NCI-H82 (cell line): ENCODE data around the gene MRTFB.
"Not testable (repeated sequence)": the region's sequence is repeated elsewhere in the genome, so short reads cannot be mapped to it uniquely, and the experiment has no call there.

Experiments used
- DNase-seq: peaks from one replicate; lab custom pipeline; 2025; lab: John Stamatoyannopoulos, UW

Gene MRTFB, protein sequence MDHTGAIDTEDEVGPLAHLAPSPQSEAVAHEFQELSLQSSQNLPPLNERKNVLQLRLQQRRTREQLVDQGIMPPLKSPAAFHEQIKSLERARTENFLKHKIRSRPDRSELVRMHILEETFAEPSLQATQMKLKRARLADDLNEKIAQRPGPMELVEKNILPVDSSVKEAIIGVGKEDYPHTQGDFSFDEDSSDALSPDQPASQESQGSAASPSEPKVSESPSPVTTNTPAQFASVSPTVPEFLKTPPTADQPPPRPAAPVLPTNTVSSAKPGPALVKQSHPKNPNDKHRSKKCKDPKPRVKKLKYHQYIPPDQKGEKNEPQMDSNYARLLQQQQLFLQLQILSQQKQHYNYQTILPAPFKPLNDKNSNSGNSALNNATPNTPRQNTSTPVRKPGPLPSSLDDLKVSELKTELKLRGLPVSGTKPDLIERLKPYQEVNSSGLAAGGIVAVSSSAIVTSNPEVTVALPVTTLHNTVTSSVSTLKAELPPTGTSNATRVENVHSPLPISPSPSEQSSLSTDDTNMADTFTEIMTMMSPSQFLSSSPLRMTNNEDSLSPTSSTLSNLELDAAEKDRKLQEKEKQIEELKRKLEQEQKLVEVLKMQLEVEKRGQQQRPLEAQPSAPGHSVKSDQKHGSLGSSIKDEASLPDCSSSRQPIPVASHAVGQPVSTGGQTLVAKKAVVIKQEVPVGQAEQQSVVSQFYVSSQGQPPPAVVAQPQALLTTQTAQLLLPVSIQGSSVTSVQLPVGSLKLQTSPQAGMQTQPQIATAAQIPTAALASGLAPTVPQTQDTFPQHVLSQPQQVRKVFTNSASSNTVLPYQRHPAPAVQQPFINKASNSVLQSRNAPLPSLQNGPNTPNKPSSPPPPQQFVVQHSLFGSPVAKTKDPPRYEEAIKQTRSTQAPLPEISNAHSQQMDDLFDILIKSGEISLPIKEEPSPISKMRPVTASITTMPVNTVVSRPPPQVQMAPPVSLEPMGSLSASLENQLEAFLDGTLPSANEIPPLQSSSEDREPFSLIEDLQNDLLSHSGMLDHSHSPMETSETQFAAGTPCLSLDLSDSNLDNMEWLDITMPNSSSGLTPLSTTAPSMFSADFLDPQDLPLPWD

DNA sequence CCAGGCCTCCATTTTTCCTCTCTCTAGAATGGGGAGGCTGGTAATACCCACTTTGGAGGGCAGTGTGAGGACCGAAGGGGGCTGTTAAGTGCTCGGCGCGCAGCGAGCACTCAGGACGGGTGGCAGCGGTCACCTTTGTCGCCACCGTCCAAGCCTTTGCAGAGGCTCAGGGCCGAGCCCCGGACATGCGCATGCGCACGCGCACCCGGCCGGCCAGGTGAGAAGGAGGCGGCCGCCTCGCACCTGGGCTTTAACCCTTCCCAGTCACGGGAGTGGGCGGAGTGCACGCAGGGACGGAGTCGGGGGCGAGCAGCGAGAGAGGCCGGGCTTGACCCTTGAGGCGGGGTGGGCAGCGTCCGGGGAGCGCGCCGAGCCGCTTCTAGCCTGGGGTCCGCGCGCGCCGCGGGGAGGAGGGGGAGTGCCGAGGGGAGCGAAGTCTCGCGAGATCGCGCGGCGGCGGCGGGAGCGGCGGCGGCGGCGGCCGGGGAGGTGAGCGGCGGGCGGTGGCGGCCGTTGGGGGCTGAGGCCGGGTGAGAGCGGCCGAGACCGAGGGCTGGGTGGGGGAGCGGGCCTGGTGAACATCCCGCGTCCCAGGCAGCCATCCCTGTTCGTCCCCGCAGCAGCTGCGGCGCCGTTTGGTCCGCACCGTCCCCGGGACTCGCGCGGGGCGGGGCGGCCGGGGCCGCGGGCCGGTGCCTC, at the start of gene MRTFB:
Gene MRTFB, plus strand, starts transcription at position 443 of the 699 bp plus-strand sequence. CDS start 69,288 bp downstream, outside the sequence.
- peak; percentile 84 for DNase-seq

GRCh38 chr16:14023526-14023925, 47.6 kb upstream of the MRTFB start:
- DNase-seq = not testable (repeated sequence)

GRCh38 chr16:14024283-14024682, 46.8 kb upstream of the MRTFB start:
- no peak for DNase-seq

GRCh38 chr16:14026572-14027285, 44.4 kb upstream of the MRTFB start:
- no peak for DNase-seq

DNA sequence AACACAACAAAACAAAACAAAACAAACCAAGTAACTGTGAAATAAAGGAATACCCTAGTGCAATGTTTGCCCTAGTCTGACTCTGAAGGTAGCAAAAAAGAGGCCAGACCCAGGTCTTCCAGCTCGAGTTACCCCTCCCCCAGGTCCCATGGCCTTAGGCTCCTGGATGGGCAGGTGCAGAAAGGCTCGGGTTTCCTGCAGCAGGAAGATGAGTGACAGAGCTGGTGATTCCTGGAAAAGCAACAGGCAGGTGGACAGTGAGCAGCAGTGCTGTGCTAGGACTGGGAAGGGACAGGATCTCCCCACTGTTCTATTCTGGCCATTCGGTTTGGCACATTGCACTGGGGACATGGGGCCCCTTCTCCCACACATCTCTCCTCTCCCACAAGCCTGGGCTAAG, 42.9 kb upstream of the MRTFB start:
- DNase-seq = no peak

DNA sequence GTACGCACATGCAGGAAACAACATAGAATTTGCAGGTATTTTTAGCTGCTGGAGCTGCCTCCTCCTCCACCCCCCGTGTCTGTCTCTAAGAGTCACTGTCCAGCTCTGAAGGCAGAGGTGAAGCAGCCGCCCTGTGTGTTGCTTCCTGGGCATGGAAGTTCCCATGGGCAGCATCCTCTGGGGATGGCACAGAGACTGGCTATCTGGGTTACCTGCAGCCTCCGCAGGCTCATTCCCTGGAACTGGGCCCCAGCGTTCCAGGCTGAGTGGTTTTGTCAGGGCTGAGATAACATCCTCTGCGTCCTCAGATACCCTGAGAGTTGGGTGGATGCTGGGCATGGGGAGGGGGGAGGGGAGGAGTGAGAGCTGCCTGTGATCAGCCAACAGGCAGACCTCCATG, 41.5 kb upstream of the MRTFB start:
- no peak for DNase-seq

GRCh38 chr16:14035092-14035491, 36.0 kb upstream of the MRTFB start:
- DNase-seq = no peak

- DNase-seq = no peak
Measured at GRCh38 chr16:14036889-14037288, 34.2 kb upstream of the MRTFB start.

- no peak for DNase-seq
Measured at GRCh38 chr16:14037960-14038359, 33.2 kb upstream of the MRTFB start.

DNA sequence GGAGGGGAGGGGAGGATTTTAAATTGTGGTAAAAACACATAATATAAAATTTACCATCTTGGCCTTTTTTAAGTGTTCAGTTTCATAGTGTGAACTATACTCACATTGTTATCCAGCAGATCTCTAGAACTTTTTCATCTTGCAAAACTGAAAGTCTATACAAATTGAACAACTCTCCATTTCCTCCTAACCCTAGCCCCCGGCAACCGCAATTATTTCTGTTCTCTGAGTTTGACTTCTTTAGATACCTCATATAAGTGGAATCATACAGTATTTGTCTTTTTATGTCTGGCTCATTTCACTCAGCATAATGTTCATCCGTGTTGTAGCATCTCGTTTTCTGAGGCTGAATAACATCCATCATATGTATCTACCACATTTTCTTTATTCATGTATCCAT, 30.0 kb upstream of the MRTFB start:
- DNase-seq = no peak

DNA sequence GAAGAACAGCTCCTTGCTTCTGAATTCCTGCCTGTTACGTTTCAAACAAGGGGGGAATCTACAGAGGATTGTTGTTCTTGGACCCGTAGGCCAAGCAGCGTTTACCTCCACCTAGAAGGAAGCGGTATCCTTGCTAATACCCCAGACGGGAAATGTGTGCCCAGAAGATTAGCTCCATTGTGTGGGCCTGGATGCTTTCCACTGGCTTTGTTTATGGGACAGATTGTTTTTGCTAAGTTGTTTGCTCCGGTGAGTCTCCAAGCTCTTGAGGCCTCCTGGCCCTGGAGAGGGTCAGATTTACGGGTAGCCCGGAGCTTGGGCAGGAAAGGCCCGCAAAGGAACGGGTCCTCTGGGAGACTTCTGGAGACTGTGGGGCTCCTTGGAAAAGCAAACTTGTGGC, 28.4 kb upstream of the MRTFB start:
- DNase-seq = peak; percentile 37

DNA sequence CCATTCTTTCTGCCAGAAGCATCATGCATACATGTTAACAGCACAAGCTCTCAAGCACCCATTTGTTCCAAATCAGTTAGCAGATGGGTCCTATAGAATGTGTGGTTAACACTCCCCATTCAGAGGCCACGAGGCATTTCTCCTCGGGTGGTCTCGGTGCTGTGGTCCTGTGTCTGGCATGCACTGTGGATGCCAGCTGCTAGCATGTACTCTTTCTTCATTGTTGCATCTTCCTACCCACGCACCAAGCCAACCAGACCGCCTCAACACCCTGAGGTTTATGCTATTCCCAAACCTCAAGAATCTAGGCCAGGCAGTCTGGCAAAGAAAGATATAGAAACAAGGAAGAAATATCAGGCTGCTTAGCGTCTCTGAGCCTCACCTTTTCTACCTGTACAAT, 27.8 kb upstream of the MRTFB start:
- no peak for DNase-seq

GRCh38 chr16:14043793-14044192, 27.3 kb upstream of the MRTFB start:
- no peak for DNase-seq

- DNase-seq = not testable (repeated sequence)
Measured at GRCh38 chr16:14047121-14047859, 23.8 kb upstream of the MRTFB start.

DNA sequence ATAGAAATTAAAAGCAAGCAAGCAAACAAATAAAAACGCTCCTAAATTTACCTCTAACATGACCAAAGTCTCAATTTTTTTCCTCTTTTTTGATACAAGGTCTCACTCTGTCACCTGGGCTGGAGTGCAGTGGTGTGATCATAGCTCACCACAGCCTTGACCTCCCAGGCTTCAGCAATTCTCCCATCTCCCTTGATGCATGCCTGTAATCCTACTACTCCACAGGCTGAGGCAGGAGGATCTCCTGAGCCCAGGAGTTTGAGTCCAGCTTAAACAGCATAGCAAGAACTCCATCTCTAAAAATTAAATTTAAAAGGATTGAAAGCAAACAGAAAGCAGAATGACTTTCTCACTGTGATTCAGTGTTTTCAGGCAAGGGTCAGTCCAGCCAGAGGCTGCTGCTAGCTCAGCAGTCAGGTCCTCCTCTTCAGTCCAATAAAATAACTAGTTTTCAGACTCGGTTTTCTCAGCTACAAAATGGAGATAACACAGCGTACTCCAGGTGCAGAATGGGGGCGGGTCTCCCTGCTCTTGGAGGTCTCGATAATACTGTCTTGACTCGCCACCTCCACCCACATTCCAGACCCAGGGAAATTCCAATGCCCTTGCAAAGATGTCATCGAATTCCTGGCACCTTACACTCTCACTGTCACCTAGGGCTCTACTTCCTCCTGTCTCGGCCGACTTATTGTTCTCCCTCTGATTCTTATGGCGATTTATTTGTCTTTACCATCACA, 20.7 kb upstream of the MRTFB start:
- DNase-seq = no peak

DNA sequence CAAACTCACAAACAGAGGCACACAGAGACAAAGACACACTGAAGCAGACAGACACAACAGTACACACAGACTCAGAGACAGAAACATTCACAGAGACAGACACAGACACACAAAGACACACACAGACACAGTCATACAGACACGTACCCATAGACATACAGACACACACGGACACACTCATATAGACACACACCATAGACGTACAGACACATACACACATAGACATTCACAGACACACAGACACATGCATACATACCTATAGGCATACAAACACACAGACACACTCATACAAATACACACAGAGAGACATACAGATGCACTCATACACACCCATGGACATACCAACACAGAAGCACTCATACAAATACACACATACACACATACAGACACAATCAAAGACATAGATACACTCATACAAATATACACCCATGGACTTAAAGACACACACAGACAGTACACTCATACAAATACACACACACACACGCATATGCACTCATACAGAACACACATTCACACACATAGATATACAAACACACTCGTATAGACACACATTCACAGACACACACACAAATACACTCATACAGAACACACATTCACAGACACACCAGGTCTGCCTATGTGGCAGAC, 19.9 kb upstream of the MRTFB start:
- no peak for DNase-seq

GRCh38 chr16:14056970-14057369, 14.1 kb upstream of the MRTFB start:
- no peak for DNase-seq

- DNase-seq = no peak
Measured at GRCh38 chr16:14057878-14058382, 13.2 kb upstream of the MRTFB start.

DNA sequence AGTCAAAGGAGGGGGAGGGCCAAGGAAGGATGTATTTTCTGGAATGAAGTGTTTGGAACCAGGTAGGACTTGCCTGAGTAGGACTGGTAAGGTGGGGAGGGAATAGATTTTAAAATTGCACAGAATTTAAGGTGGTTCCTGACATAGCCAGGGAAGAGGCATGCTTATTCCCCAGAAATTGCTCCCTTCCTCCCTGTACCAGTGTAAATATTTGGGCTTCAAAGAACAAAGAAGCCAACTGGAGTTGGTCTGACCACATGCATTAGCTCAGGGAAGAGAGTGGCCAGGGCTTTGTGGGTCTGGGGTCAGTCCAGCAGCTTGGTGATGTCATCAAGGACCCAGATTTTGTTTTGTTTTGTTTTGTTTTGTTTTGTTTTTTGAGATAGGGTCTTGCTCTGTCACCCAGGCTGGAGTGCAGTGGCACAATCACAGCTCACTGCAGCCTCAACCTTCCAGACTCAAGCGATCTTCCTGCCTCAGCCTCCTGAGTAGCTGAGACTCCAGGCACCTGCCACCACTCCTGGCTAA, 9.3 kb upstream of the MRTFB start:
- DNase-seq = no peak
